ENCODE measurements around the gene SH3BGR.
"Not testable (repeated sequence)": the region's sequence is repeated elsewhere in the genome, so short reads cannot be mapped to it uniquely, and the experiment has no call there.

SH3BGR gene

DNA sequence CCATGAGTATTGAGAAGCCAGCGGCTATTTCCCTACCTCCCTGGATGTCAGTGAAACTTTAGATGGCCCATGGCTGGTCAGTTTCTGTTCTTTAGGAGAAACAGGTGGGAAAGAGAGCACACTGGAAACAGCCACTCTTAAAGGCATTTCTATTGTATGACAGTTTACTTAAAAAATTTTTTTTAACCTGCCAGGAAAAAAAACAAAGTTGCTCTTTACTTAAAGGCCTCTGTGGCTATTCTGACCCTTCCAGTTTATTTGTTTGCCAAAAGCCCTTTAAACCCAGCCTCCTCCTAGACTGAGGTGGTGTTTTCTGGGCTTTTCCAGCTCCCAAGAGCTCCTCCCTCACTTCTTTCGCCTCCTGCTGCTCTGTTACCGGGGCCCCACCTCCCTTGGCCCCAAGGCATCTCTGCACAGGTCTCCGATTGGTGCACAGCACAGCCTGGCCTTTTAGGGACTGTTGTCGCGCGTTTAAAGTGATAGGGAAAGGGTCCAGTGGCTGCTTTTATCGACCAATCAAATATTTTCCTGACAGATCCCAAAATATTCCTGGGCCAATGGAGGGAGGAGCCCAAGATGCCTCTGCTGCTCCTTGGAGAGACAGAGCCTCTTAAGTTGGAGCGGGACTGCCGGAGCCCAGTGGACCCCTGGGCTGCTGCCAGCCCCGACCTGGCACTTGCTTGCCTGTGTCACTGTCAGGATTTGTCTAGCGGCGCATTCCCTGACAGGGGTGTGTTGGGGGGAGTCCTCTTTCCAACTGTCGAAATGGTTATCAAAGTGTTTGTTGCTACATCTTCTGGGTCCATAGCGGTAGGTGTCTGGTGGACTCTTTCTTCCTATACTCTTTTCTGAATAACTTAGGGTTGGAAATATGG, at the start of gene SH3BGR:
Gene SH3BGR, plus strand, starts transcription at position 639 of the 875 bp plus-strand sequence. Its CDS starts 127 bp downstream, at position 766.
- no peaks in the 10 kb centered on the region for H3K27me3 ChIP-seq (ENCODE audit: control insufficient read depth, insufficient read depth, low read length)
- no peak within 1 kb of the TSS for H3K4me3 ChIP-seq (ENCODE audit: low read length)
- no peaks in the 10 kb centered on the region for H3K36me3 ChIP-seq (ENCODE audit: control insufficient read depth, insufficient read depth, low read length)
- no CpG with 5 or more reads among the region's 15 CpGs for WGBS (ENCODE audit: insufficient coverage, insufficient read length)
- H3K4me1 ChIP-seq (ENCODE audit: control insufficient read depth, insufficient read depth, low read length) = no peaks in the 10 kb centered on the region
- peak; percentile 67 for DNase-seq (ENCODE audit: low read depth, low spot score)
- no peak within 1 kb of the TSS for H3K27ac ChIP-seq (ENCODE audit: low read length)
- no peaks in the 10 kb centered on the region for H3K9me3 ChIP-seq (ENCODE audit: control insufficient read depth, insufficient read depth, low read length)

DNA sequence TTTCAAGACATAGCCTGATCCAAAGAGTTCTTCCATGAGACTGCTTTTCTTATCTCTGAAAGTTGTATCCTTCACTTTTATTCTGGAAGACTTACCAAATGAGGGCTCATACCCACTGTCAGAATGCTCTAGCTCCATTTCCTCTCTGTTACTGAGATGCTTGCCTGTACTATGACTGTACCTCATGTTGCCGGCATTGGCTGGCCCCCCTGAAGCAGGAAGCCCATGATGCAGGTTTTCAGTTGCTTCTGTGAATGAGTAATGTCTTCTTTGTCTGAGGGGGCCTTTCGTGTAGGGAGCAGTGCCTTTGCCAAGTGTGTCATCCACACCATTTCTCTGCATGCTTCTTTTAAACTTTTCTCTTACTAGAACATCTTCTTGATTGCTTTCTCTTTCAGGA, 45.7 kb upstream of the SH3BGR start:
- no peak for DNase-seq (ENCODE audit: low read depth, low spot score)
- no peaks in the 10 kb centered on the region for H3K27me3 ChIP-seq (ENCODE audit: control insufficient read depth, insufficient read depth, low read length)
- H3K4me3 ChIP-seq (ENCODE audit: low read length) = no peak overlapping the region
- no peak overlapping the region for H3K27ac ChIP-seq (ENCODE audit: low read length)
- no peaks in the 10 kb centered on the region for H3K36me3 ChIP-seq (ENCODE audit: control insufficient read depth, insufficient read depth, low read length)
- no CpG with 5 or more reads among the region's 2 CpGs for WGBS (ENCODE audit: insufficient coverage, insufficient read length)
- no peaks in the 10 kb centered on the region for H3K9me3 ChIP-seq (ENCODE audit: control insufficient read depth, insufficient read depth, low read length)
- no peaks in the 10 kb centered on the region for H3K4me1 ChIP-seq (ENCODE audit: control insufficient read depth, insufficient read depth, low read length)

DNA sequence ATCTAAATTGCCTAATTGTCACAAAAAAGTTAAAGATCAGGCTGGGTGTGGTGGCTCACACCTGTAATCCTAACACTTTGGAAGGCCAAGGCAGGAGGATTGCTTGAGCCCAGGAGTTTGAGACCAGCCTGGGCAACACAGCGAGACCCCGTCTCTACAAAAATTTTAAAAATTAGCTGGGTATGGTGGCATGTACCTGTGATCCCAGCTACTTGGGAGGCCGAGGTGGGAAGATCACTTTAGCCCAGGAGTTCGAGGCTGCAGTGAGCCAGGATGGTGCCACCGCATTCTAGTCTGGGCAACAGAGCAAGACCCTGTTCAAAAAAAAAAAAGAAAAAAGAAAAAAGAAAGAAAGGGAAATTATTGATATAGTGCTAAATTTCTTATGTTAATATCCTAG, 32.6 kb upstream of the SH3BGR start:
- not testable (repeated sequence) for H3K27me3 ChIP-seq (ENCODE audit: control insufficient read depth, insufficient read depth, low read length); H3K36me3 ChIP-seq (ENCODE audit: control insufficient read depth, insufficient read depth, low read length); H3K4me1 ChIP-seq (ENCODE audit: control insufficient read depth, insufficient read depth, low read length); H3K27ac ChIP-seq (ENCODE audit: low read length); DNase-seq (ENCODE audit: low read depth, low spot score); H3K9me3 ChIP-seq (ENCODE audit: control insufficient read depth, insufficient read depth, low read length); H3K4me3 ChIP-seq (ENCODE audit: low read length)
- WGBS (ENCODE audit: insufficient coverage, insufficient read length) = no CpG with 5 or more reads among the region's 5 CpGs

DNA sequence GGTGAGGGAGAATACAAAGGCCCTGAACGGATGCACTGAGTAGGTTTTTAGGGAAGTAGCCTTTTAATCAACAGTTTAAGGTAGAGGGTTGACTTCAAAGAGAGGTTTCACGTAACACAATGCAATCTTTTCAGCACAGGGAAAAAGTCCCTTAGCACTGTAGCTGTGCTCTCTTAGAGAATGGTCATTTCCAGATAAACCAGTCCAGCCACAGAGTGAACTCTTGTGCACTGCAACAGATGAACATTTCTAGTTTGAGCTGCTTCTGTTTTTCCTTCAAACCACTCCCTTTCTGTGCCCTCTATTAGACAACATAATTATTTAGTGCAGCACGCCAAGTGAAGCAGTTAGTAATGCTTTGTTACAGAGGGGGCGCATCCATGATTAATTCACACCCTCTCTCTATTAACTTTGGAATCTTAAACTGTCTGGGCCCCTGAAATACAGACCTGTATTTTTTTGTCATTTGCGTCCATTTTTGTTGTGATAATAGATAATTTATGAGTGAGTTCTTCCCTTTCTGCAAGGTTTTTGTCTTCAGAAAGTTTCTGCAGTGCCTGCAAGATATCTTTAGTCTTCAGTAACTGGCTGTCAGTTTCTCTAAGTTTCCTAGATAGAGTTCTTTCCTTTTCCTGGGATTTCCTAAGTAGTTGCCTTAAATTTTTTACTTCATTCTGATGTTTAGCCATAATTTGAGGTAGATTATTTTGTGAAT, 29.1 kb upstream of the SH3BGR start:
- DNase-seq (ENCODE audit: low read depth, low spot score) = no peak
- WGBS (ENCODE audit: insufficient coverage, insufficient read length) = no CpG with 5 or more reads among the region's 5 CpGs
- Histone ChIP-seq H3K9me3 (ENCODE audit: control insufficient read depth, insufficient read depth, low read length) (no peaks in the 10 kb centered on the region), H3K36me3 (ENCODE audit: control insufficient read depth, insufficient read depth, low read length) (no peaks in the 10 kb centered on the region), H3K27ac (ENCODE audit: low read length) (no peak overlapping the region), H3K27me3 (ENCODE audit: control insufficient read depth, insufficient read depth, low read length) (no peaks in the 10 kb centered on the region), H3K4me3 (ENCODE audit: low read length) (no peak overlapping the region), H3K4me1 (ENCODE audit: control insufficient read depth, insufficient read depth, low read length) (no peaks in the 10 kb centered on the region)

DNA sequence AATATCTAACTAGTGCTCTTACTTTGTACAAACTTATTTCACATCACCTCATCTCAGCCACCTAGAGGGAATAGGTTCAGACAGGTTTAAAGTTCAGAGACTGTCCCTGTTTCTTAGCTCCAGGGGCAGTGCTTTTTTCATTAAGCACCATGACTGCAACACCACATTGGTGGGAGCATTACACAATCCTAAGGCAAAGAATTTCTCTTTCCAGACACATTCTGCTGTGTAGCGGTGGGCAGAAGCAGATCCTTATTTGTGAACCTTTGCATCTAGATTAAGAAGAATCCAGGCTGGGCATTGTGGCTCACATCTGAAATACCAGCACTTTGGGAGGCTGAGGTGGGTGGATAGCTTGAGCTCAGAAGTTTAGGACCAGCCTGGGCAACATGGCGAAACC, 22.3 kb upstream of the SH3BGR start:
- DNase-seq (ENCODE audit: low read depth, low spot score) = no peak
- H3K4me1 ChIP-seq (ENCODE audit: control insufficient read depth, insufficient read depth, low read length) = peaks cover 2% of the 10 kb centered on the region; the same call in 1 of the 2 replicates
- WGBS (ENCODE audit: insufficient coverage, insufficient read length) = no CpG with 5 or more reads among the region's 2 CpGs

DNA sequence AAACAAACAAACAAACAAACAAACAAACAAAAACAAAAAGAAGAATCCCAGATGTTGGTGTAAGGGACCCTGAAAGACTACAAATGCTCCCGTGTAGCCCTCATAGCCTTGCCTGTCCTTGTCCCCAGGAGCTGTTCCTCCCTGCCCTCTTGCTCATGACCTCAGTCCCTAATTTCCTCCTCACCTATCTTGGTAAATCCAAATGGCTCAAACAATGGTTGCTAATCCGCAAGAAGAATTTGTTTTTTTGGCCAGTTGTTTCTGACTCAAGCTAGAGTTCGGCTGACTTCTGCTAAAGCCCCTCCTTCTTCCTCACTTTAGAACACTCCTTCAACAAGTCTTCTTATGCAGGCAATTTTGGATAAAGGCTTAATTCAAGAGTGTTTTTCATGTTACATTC, 21.8 kb upstream of the SH3BGR start:
- no peaks in the 10 kb centered on the region for H3K27me3 ChIP-seq (ENCODE audit: control insufficient read depth, insufficient read depth, low read length)
- no peak overlapping the region for H3K4me3 ChIP-seq (ENCODE audit: low read length)
- H3K9me3 ChIP-seq (ENCODE audit: control insufficient read depth, insufficient read depth, low read length) = no peaks in the 10 kb centered on the region
- no peak for DNase-seq (ENCODE audit: low read depth, low spot score)
- H3K4me1 ChIP-seq (ENCODE audit: control insufficient read depth, insufficient read depth, low read length) = peaks cover 2% of the 10 kb centered on the region; the same call in 1 of the 2 replicates
- H3K36me3 ChIP-seq (ENCODE audit: control insufficient read depth, insufficient read depth, low read length) = no peaks in the 10 kb centered on the region
- H3K27ac ChIP-seq (ENCODE audit: low read length) = no peak overlapping the region
- no CpG with 5 or more reads among the region's 3 CpGs for WGBS (ENCODE audit: insufficient coverage, insufficient read length)

More for the DNA sequence above, 22.3 kb upstream of the SH3BGR start:
- H3K27ac ChIP-seq (ENCODE audit: low read length) = no peak overlapping the region
- no peaks in the 10 kb centered on the region for H3K36me3 ChIP-seq (ENCODE audit: control insufficient read depth, insufficient read depth, low read length)
- H3K9me3 ChIP-seq (ENCODE audit: control insufficient read depth, insufficient read depth, low read length) = no peaks in the 10 kb centered on the region
- no peaks in the 10 kb centered on the region for H3K27me3 ChIP-seq (ENCODE audit: control insufficient read depth, insufficient read depth, low read length)
- no peak overlapping the region for H3K4me3 ChIP-seq (ENCODE audit: low read length)

DNA sequence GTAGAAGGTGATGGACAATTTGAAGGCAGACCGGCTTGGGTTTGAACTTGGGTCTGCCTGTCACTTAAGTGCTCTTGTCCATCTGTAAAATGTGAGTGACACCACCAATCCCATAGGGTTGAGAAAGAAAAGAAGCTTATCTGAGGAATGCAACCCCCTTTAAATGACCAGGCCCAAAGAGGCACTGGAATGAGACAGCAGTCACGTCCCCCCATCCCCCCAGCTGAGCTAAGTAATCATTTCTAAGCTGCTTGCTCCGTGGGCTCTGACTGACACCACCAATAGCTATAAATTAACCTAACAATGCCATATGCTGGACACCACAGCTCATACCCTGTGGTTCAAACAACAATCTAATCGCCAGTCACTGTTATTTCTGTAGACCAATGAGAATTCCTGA, 21.3 kb upstream of the SH3BGR start:
- Histone ChIP-seq H3K27ac (ENCODE audit: low read length) (no peak overlapping the region), H3K4me3 (ENCODE audit: low read length) (no peak overlapping the region), H3K4me1 (ENCODE audit: control insufficient read depth, insufficient read depth, low read length) (peaks cover 2% of the 10 kb centered on the region; the same call in 1 of the 2 replicates), H3K9me3 (ENCODE audit: control insufficient read depth, insufficient read depth, low read length) (no peaks in the 10 kb centered on the region), H3K27me3 (ENCODE audit: control insufficient read depth, insufficient read depth, low read length) (no peaks in the 10 kb centered on the region), H3K36me3 (ENCODE audit: control insufficient read depth, insufficient read depth, low read length) (no peaks in the 10 kb centered on the region)
- DNase-seq (ENCODE audit: low read depth, low spot score) = no peak
- WGBS (ENCODE audit: insufficient coverage, insufficient read length) = no CpG with 5 or more reads among the region's 4 CpGs

DNA sequence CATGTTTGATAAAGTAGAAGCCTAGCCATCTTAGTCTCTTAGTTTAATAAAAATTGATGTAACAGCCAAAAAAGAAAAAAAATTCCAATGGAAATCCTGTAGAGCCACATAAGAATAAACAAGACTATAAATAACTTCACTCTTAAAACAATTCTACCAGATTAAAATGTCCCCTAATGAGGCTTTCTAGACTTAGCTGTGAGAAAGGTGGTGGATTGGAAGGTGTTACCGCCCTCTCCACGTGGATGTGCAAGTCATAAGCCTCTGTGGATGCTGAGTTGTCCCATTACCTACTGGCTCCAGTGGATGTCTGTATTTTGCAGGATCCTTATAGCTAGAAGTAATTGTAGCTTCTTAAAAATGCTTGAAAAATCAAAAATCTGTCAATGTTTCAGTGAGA, 20.8 kb upstream of the SH3BGR start:
- Histone ChIP-seq H3K27ac (ENCODE audit: low read length) (no peak overlapping the region), H3K4me1 (ENCODE audit: control insufficient read depth, insufficient read depth, low read length) (peaks cover 2% of the 10 kb centered on the region; the same call in 1 of the 2 replicates), H3K9me3 (ENCODE audit: control insufficient read depth, insufficient read depth, low read length) (no peaks in the 10 kb centered on the region), H3K36me3 (ENCODE audit: control insufficient read depth, insufficient read depth, low read length) (no peaks in the 10 kb centered on the region), H3K4me3 (ENCODE audit: low read length) (no peak overlapping the region), H3K27me3 (ENCODE audit: control insufficient read depth, insufficient read depth, low read length) (no peaks in the 10 kb centered on the region)
- no CpG with 5 or more reads among the region's 2 CpGs for WGBS (ENCODE audit: insufficient coverage, insufficient read length)
- DNase-seq (ENCODE audit: low read depth, low spot score) = no peak

DNA sequence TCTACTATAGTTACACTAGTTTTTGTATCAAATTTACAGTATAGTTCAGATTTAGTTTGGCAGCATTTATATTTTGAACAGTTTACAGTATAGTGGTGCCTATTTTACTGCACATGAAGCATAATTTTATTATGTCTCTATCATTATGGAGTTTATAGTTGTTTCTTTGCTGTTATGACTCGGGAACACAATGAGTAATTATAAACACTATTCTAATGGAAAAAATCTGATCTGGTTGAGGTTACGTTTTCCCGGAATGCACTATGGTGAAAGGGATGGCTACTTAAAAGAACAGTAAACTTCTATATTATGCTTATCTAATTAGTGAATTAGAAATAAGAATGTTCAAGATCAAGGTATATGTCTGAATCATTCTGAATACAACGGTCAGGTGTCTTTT, 16.8 kb upstream of the SH3BGR start:
- no peaks in the 10 kb centered on the region for H3K27me3 ChIP-seq (ENCODE audit: control insufficient read depth, insufficient read depth, low read length)
- peaks cover 2% of the 10 kb centered on the region; the same call in 1 of the 2 replicates for H3K4me1 ChIP-seq (ENCODE audit: control insufficient read depth, insufficient read depth, low read length)
- H3K27ac ChIP-seq (ENCODE audit: low read length) = no peak overlapping the region
- no peaks in the 10 kb centered on the region for H3K36me3 ChIP-seq (ENCODE audit: control insufficient read depth, insufficient read depth, low read length)
- no peak for DNase-seq (ENCODE audit: low read depth, low spot score)
- no peaks in the 10 kb centered on the region for H3K9me3 ChIP-seq (ENCODE audit: control insufficient read depth, insufficient read depth, low read length)
- H3K4me3 ChIP-seq (ENCODE audit: low read length) = no peak overlapping the region
- no CpG with 5 or more reads among the region's 4 CpGs for WGBS (ENCODE audit: insufficient coverage, insufficient read length)

DNA sequence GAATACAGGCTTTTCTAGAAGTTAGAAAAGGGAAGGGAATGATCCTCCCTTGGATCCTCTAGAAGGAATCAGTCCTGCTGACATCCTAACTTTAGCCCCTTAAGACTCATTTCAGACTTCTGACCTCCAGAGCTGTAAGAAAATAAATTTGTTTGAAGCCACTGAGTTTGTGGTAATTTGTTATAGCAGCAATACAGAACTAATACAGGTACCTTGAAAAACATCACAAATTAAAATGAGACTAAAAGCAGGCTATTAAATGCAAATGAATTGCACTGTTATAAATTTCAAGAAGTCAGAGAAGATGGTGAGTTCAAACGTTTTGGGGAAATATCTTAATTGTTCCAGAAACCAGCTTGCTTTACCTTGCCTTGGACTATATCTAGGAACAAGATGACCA, 12.5 kb upstream of the SH3BGR start:
- H3K4me1 ChIP-seq (ENCODE audit: control insufficient read depth, insufficient read depth, low read length) = no peaks in the 10 kb centered on the region
- H3K36me3 ChIP-seq (ENCODE audit: control insufficient read depth, insufficient read depth, low read length) = no peaks in the 10 kb centered on the region
- H3K9me3 ChIP-seq (ENCODE audit: control insufficient read depth, insufficient read depth, low read length) = no peaks in the 10 kb centered on the region
- H3K27ac ChIP-seq (ENCODE audit: low read length) = no peak overlapping the region
- no CpG with 5 or more reads among the region's 1 CpG for WGBS (ENCODE audit: insufficient coverage, insufficient read length)
- no peaks in the 10 kb centered on the region for H3K27me3 ChIP-seq (ENCODE audit: control insufficient read depth, insufficient read depth, low read length)
- H3K4me3 ChIP-seq (ENCODE audit: low read length) = no peak overlapping the region
- no peak for DNase-seq (ENCODE audit: low read depth, low spot score)
